HCT116 (cell line): ENCODE data around the gene C1orf115. TPM values are rescaled to one million over a fixed set of nuclear protein-coding genes. Genes with fewer than 3 reads are reported as not detected.

ENCODE experiments used
- ATAC-seq: fragments of 200-7000 bp; cut with Tn5 transposase; 2 replicates; pipeline ENCODE4 v1.9.1; 2020; ENCODE audit warnings: mild to moderate bottlenecking, moderate library complexity
- BruUV-seq: library from RNA; stranded (reverse); fragments of 400-500 nt; replicated peaks from 2 replicates; lab custom pipeline; 2021; lab: Mats Ljungman, UMichigan
- CTCF ChIA-PET: fragments of 300-600 bp; sonication (Branson Sonifier 250); formaldehyde crosslinking; loops from one replicate; lab custom pipeline; 2021; ENCODE audit warnings: antibody characterized with exemption; lab: Charles Lee
- POLR2A ChIA-PET: fragments of 300-600, 350-600 bp; sonication (Branson Sonifier 250); formaldehyde crosslinking; loops from one replicate; lab custom pipeline; 2021; ENCODE audit warnings: antibody characterized with exemption; lab: Charles Lee
- RAD21 ChIA-PET, 2 experiments: fragments of 300-600 bp; sonication (Branson Sonifier 250); formaldehyde crosslinking; loops; one replicate each; lab custom pipeline; 2023; ENCODE audit warnings: low total read pairs in 2 of 2; ENCODE audit not compliant: uncharacterized antibody in 2 of 2, unreplicated experiment in 2 of 2, low non-redundant PET in 1 of 2; lab: Charles Lee
- DNase-seq: peaks from one replicate; pipeline ENCODE4 v3.0.0-alpha.2; 2010; ENCODE audit warnings: low read depth, low spot score
- H2AFZ ChIP-seq: fragments of 200-600 bp; shearing (Covaris generic), sonication (generic); 2 replicates; pipeline ENCODE4 v1.6.1; 2017; ENCODE audit warnings: low read depth, mixed run types, mixed read lengths, antibody characterized with exemption, low read length; ENCODE audit not compliant: poor library complexity, severe bottlenecking
- H3K27ac ChIP-seq: 2 replicates; pipeline ENCODE4 v1.5.1; 2012; ENCODE audit warnings: low read depth, low read length
- H3K27me3 ChIP-seq: fragments of 200-600 bp; sonication (generic); 2 replicates; pipeline ENCODE4 v1.6.1; 2016; ENCODE audit warnings: mixed run types, low read length, mixed read lengths; ENCODE audit not compliant: insufficient read depth
- H3K36me3 ChIP-seq, 2 experiments: fragments of 200-500 bp in 1 of 2; fragments of 200-600 bp in 1 of 2; sonication (Bioruptor generic) in 1 of 2; sonication (generic) in 1 of 2; 2 replicates each; pipeline versions ENCODE4 v1.5.1 to v1.6.1; 2014 to 2016; ENCODE audit warnings: low read length in 2 of 2, inconsistent platforms in 1 of 2, mixed read lengths in 1 of 2, mixed run types in 1 of 2; ENCODE audit not compliant: insufficient read depth in 2 of 2, control insufficient read depth in 1 of 2
- H3K4me1 ChIP-seq, 2 experiments: fragments of 200-600 bp in 1 of 2; sonication (generic) in 1 of 2; 2 replicates each; pipeline versions ENCODE4 v1.5.1 to v1.6.1; 2012 to 2017; ENCODE audit warnings: low read length in 2 of 2, inconsistent platforms in 1 of 2, mild to moderate bottlenecking in 1 of 2, mixed read lengths in 1 of 2, mixed run types in 1 of 2, moderate library complexity in 1 of 2; ENCODE audit not compliant: insufficient read depth in 2 of 2, control insufficient read depth in 1 of 2
- H3K4me2 ChIP-seq: fragments of 200-600 bp; sonication (generic); 2 replicates; pipeline ENCODE4 v1.6.1; 2017; ENCODE audit warnings: mixed run types, low read length, mixed read lengths
- H3K4me3 ChIP-seq, 2 experiments: fragments of 200-600 bp in 1 of 2; sonication (generic) in 1 of 2; replicated peaks in 1 of 2; 2 replicates each; pipeline ENCODE4 v1.5.1; 2011 to 2016; ENCODE audit warnings: low read length in 2 of 2, control low read depth in 1 of 2, low read depth in 1 of 2, mild to moderate bottlenecking in 1 of 2, mixed read lengths in 1 of 2, mixed run types in 1 of 2
- H3K79me2 ChIP-seq: fragments of 200-600 bp; sonication (generic); 2 replicates; pipeline ENCODE4 v1.6.1; 2017; ENCODE audit warnings: mild to moderate bottlenecking, mixed run types, low read length, moderate library complexity, mixed read lengths; ENCODE audit not compliant: insufficient read depth
- H3K9ac ChIP-seq: fragments of 200-600 bp; sonication (generic); 2 replicates; pipeline ENCODE4 v1.6.1; 2016; ENCODE audit warnings: low read length, mixed read lengths
- H3K9me2 ChIP-seq: fragments of 200-600 bp; sonication (generic), shearing (Covaris generic); 2 replicates; pipeline ENCODE4 v1.6.1; 2017; ENCODE audit warnings: mixed run types, mild to moderate bottlenecking, moderate library complexity; ENCODE audit not compliant: insufficient read depth
- H3K9me3 ChIP-seq, 2 experiments: fragments of 200-500 bp in 1 of 2; fragments of 200-600 bp in 1 of 2; sonication (Bioruptor generic) in 1 of 2; sonication (generic) in 1 of 2; 2 replicates each; pipeline ENCODE4 v1.6.1; 2014 to 2017; ENCODE audit warnings: low read length in 2 of 2, mixed read lengths in 2 of 2, inconsistent platforms in 1 of 2, low read depth in 1 of 2, mild to moderate bottlenecking in 1 of 2, mixed run types in 1 of 2, moderate library complexity in 1 of 2; ENCODE audit not compliant: control insufficient read depth in 1 of 2, insufficient read depth in 1 of 2
- H4K20me1 ChIP-seq: fragments of 200-600 bp; sonication (generic), shearing (Covaris generic); 2 replicates; pipeline ENCODE4 v1.6.1; 2017; ENCODE audit warnings: mixed run types, mild to moderate bottlenecking, moderate library complexity; ENCODE audit not compliant: insufficient read depth
- CBX3 ChIP-seq: IDR thresholded peaks from 2 replicates; pipeline ENCODE4 v1.6.1; 2012; ENCODE audit warnings: low read depth
- EZH2 ChIP-seq: fragments of 200-600 bp; sonication (generic); IDR thresholded peaks from 2 replicates; pipeline ENCODE4 v1.6.1; 2017; ENCODE audit warnings: antibody characterized with exemption, mixed run types
- EZH2phosphoT487 ChIP-seq: fragments of 200-600 bp; IDR thresholded peaks from 2 replicates; pipeline ENCODE4 v1.6.1; 2018; ENCODE audit warnings: antibody characterized with exemption, borderline replicate concordance
- FOSL1 ChIP-seq: IDR thresholded peaks from 2 replicates; pipeline ENCODE4 v1.6.1; 2012; ENCODE audit warnings: low read depth
- JUND ChIP-seq: IDR thresholded peaks from 2 replicates; pipeline ENCODE4 v1.6.1; 2012
- POLR2A ChIP-seq: IDR thresholded peaks from 2 replicates; pipeline ENCODE4 v1.7.0; 2011; ENCODE audit warnings: borderline replicate concordance; ENCODE audit not compliant: insufficient read depth, insufficient read length; ENCODE audit errors: extremely low read depth
- RAD21 ChIP-seq: IDR thresholded peaks from 2 replicates; pipeline ENCODE4 v1.6.1; 2012; ENCODE audit warnings: low read depth, mild to moderate bottlenecking
- SIN3A ChIP-seq: IDR thresholded peaks from 2 replicates; pipeline ENCODE4 v1.6.1; 2012; ENCODE audit warnings: low read depth
- SP1 ChIP-seq: IDR thresholded peaks from 2 replicates; pipeline ENCODE4 v1.6.1; 2012; ENCODE audit warnings: low read depth
- ZFX ChIP-seq: fragments of 450-650 bp; IDR thresholded peaks from 2 replicates; pipeline ENCODE4 v1.6.1; 2017
- intact Hi-C: fragments of 100-400 bp; cut with micrococcal nuclease; formaldehyde crosslinking; loops from 2 replicates; pipeline ENCODE4 v1.10.0; 2022
- total RNA-seq: library from RNA; stranded (reverse); gene quantifications from one replicate; pipeline ENCODE4 v1.2.1, GENCODE V29; 2021; ENCODE audit not compliant: unreplicated experiment
- TF ChIP-seq, protein P1 (sequence below): IDR thresholded peaks from 2 replicates; pipeline ENCODE4 v1.6.1; 2012; ENCODE audit warnings: low read depth
- TF ChIP-seq, protein P2 (sequence below): IDR thresholded peaks from 2 replicates; pipeline ENCODE4 v1.6.1; 2012
- TF ChIP-seq, protein P3 (sequence below), 3 experiments: fragments of 200-600 bp in 1 of 3; sonication (generic) in 1 of 3; IDR thresholded peaks in 2 of 3; conservative IDR thresholded peaks in 1 of 3; 2 replicates each; pipeline ENCODE4 v1.5.1; 2012 to 2017; ENCODE audit warnings: low read depth in 2 of 3, low read length in 2 of 3, antibody characterized with exemption in 1 of 3, borderline replicate concordance in 1 of 3, control low read depth in 1 of 3, mild to moderate bottlenecking in 1 of 3, mixed read lengths in 1 of 3, mixed run types in 1 of 3, moderate library complexity in 1 of 3; ENCODE audit not compliant: insufficient read depth in 1 of 3

The C1orf115 gene
- total RNA-seq, 1 experiment from 2014 or later, result 16.8 TPM

DNA sequence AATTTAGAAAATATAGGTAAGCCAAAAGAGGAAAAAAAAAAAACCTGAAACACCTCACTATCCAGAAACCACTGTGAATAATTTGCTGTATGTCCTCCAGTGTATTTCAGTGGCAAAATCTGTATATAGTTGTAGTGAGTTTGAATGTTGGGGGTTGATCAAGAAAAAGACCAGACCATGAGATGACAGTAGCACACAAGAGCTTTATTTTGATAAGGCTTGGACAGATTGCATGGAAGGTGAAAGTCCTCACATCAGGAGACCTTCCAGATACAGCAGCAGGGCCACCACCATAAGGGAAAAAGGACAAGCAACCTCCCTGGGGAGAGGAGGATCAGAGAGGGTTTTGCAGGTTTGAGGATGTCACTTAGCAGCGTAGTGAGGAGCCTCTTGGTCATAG lies 16.2 kb upstream of the C1orf115 start:
- ATAC-seq, result no peak
- CTCF ChIA-PET, result no interaction called here
- intact Hi-C loops, result no loop called here

DNA sequence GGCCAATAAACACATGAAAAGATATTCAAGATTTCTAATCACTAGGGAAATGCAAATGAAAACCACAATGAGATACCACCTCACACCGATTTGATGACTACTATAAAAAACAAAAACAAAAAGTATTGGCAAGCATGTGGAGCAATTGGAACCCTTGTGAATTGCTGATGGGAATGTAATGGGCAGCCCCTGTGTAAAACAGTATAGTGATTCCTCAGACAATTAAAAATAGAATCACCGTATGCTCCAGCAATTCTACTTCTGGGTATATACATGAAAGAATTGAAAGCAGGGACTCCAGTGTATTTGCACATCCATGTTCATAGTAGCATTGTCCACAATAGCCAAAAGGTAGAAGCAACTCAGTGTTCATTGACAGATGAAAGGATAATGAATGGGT lies 12.9 kb upstream of the C1orf115 start:
- H3K27me3 ChIP-seq, result no peaks in the 10 kb centered on the region
- ChIA-PET CTCF (no interaction called here), POLR2A (no interaction called here), RAD21 (no interaction called here)
- no peak overlapping the region for H3K27ac ChIP-seq
- BruUV-seq, result no TSS peak
- no peak overlapping the region for H2AFZ ChIP-seq
- H3K36me3 ChIP-seq, result no peaks in the 10 kb centered on the region
- intact Hi-C loops, result no loop called here
- no peak overlapping the region for H3K4me2 ChIP-seq
- H3K79me2 ChIP-seq, result no peaks in the 10 kb centered on the region
- no peaks in the 10 kb centered on the region for H3K9me3 ChIP-seq
- no peak for DNase-seq
- no peaks in the 10 kb centered on the region for H3K9me2 ChIP-seq
- no peak overlapping the region for H3K9ac ChIP-seq
- no peak for ATAC-seq
- no peaks in the 10 kb centered on the region for H3K4me1 ChIP-seq
- H3K4me3 ChIP-seq, result no peak overlapping the region
- no peaks in the 10 kb centered on the region for H4K20me1 ChIP-seq
- TF ChIP-seq RAD21 (no peak), JUND (no peak), SIN3A (no peak), FOSL1 (no peak), SP1 (no peak), EZH2phosphoT487 (no peak)
- TF ChIP-seq, protein P1, sequence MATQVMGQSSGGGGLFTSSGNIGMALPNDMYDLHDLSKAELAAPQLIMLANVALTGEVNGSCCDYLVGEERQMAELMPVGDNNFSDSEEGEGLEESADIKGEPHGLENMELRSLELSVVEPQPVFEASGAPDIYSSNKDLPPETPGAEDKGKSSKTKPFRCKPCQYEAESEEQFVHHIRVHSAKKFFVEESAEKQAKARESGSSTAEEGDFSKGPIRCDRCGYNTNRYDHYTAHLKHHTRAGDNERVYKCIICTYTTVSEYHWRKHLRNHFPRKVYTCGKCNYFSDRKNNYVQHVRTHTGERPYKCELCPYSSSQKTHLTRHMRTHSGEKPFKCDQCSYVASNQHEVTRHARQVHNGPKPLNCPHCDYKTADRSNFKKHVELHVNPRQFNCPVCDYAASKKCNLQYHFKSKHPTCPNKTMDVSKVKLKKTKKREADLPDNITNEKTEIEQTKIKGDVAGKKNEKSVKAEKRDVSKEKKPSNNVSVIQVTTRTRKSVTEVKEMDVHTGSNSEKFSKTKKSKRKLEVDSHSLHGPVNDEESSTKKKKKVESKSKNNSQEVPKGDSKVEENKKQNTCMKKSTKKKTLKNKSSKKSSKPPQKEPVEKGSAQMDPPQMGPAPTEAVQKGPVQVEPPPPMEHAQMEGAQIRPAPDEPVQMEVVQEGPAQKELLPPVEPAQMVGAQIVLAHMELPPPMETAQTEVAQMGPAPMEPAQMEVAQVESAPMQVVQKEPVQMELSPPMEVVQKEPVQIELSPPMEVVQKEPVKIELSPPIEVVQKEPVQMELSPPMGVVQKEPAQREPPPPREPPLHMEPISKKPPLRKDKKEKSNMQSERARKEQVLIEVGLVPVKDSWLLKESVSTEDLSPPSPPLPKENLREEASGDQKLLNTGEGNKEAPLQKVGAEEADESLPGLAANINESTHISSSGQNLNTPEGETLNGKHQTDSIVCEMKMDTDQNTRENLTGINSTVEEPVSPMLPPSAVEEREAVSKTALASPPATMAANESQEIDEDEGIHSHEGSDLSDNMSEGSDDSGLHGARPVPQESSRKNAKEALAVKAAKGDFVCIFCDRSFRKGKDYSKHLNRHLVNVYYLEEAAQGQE, result no peak

More for the DNA sequence above, 16.2 kb upstream of the C1orf115 start:
- Histone ChIP-seq H3K27me3 (no peaks in the 10 kb centered on the region), H3K4me3 (no peak overlapping the region), H2AFZ (no peak overlapping the region), H3K9me2 (no peaks in the 10 kb centered on the region), H3K9me3 (no peaks in the 10 kb centered on the region; a peak in 1 of 4 replicates), H3K27ac (no peak overlapping the region), H3K4me2 (no peak overlapping the region), H4K20me1 (no peaks in the 10 kb centered on the region), H3K79me2 (no peaks in the 10 kb centered on the region), H3K4me1 (no peaks in the 10 kb centered on the region), H3K36me3 (no peaks in the 10 kb centered on the region), H3K9ac (no peak overlapping the region)
- ChIA-PET POLR2A (no interaction called here), RAD21 (no interaction called here)
- TF ChIP-seq ZFX, result no peak
- TF ChIP-seq RAD21, result no peak
- TF ChIP-seq, protein P2, sequence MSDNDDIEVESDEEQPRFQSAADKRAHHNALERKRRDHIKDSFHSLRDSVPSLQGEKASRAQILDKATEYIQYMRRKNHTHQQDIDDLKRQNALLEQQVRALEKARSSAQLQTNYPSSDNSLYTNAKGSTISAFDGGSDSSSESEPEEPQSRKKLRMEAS, result no peak
- TF ChIP-seq CBX3, result no peak
- TF ChIP-seq JUND, result no peak
- TF ChIP-seq, protein P3, sequence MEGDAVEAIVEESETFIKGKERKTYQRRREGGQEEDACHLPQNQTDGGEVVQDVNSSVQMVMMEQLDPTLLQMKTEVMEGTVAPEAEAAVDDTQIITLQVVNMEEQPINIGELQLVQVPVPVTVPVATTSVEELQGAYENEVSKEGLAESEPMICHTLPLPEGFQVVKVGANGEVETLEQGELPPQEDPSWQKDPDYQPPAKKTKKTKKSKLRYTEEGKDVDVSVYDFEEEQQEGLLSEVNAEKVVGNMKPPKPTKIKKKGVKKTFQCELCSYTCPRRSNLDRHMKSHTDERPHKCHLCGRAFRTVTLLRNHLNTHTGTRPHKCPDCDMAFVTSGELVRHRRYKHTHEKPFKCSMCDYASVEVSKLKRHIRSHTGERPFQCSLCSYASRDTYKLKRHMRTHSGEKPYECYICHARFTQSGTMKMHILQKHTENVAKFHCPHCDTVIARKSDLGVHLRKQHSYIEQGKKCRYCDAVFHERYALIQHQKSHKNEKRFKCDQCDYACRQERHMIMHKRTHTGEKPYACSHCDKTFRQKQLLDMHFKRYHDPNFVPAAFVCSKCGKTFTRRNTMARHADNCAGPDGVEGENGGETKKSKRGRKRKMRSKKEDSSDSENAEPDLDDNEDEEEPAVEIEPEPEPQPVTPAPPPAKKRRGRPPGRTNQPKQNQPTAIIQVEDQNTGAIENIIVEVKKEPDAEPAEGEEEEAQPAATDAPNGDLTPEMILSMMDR (IDR thresholded peaks at IDR 0.05 in 2 of 3, conservative IDR thresholded peaks at IDR 0.05 in 1 of 3; ENCODE audit: borderline replicate concordance in 1 of 3, insufficient read depth in 1 of 3, low read depth in 2 of 3, low read length in 2 of 3), result no peak
- no peak for TF ChIP-seq EZH2
- no peak for TF ChIP-seq POLR2A
- no peak for TF ChIP-seq SP1
- TF ChIP-seq FOSL1, result no peak
- no peak for DNase-seq
- BruUV-seq, result no TSS peak
